Stimulated activated CD8-positive, alpha-beta memory T cell treated with anti-CD3 and anti-CD28 coated beads, Interleukin-4, amount 100 ng/mL, for 24 hours (primary cell): ENCODE results near the gene AAGAB.
"Not testable (repeated sequence)": the region's sequence is repeated elsewhere in the genome, so short reads cannot be mapped to it uniquely, and the experiment has no call there.

Experiments used
- DNase-seq: peaks from one replicate; pipeline ENCODE4 v3.0.0-alpha.2; 2020; ENCODE audit warnings: low read depth

AAGAB gene

GRCh38 chr15:67254238-67255175 lies at the start of gene AAGAB, which contains the start of gene IQCH:
TSS of gene AAGAB (minus strand) at chr15:67254661. CDS start at chr15:67254631, 30 bp downstream.
TSS of gene IQCH (plus strand) at chr15:67254786. CDS start at chr15:67254897, 111 bp downstream.
- DNase-seq, result peak; percentile 98

- no peak for DNase-seq
Observed at GRCh38 chr15:67303490-67304363, 49.3 kb upstream of the AAGAB start.

GRCh38 chr15:67300266-67301025 lies 46.0 kb upstream of the AAGAB start:
- DNase-seq, result no peak

- DNase-seq, result no peak
Observed at GRCh38 chr15:67296684-67297083, 42.2 kb upstream of the AAGAB start.

- no peak for DNase-seq
Observed at GRCh38 chr15:67296188-67296587, 41.7 kb upstream of the AAGAB start.

GRCh38 chr15:67290319-67290718 lies 35.9 kb upstream of the AAGAB start:
- no peak for DNase-seq

- not testable (repeated sequence) for DNase-seq
Observed at GRCh38 chr15:67286400-67286799, 31.9 kb upstream of the AAGAB start.

GRCh38 chr15:67285625-67286024 lies 31.2 kb upstream of the AAGAB start:
- DNase-seq, result not testable (repeated sequence)

GRCh38 chr15:67281714-67282113 lies 27.3 kb upstream of the AAGAB start:
- no peak for DNase-seq

GRCh38 chr15:67280217-67280616 lies 25.8 kb upstream of the AAGAB start:
- DNase-seq, result no peak

GRCh38 chr15:67276666-67277065 lies 22.2 kb upstream of the AAGAB start:
- DNase-seq, result no peak

- DNase-seq, result no peak
Observed at GRCh38 chr15:67274236-67274635, 19.8 kb upstream of the AAGAB start.

- DNase-seq, result no peak
Observed at GRCh38 chr15:67267951-67268941, 13.8 kb upstream of the AAGAB start.

- no peak for DNase-seq
Observed at GRCh38 chr15:67267440-67267839, 13.0 kb upstream of the AAGAB start.

GRCh38 chr15:67266870-67267269 lies 12.4 kb upstream of the AAGAB start:
- no peak for DNase-seq

GRCh38 chr15:67259806-67260205 lies 5.3 kb upstream of the AAGAB start:
- DNase-seq, result no peak

GRCh38 chr15:67259379-67259778 lies 4.9 kb upstream of the AAGAB start:
- no peak for DNase-seq

GRCh38 chr15:67258412-67258811 lies 4.0 kb upstream of the AAGAB start:
- not testable (repeated sequence) for DNase-seq

- DNase-seq, result no peak
Observed at GRCh38 chr15:67256051-67256450, 1.6 kb upstream of the AAGAB start.

GRCh38 chr15:67253549-67254237 lies 768 bp downstream of the AAGAB start:
- DNase-seq, result no peak
